Caco-2 (cell line): ENCODE results near the gene STEAP1B. TPM values are rescaled to one million over a fixed set of nuclear protein-coding genes. Genes with fewer than 3 reads are reported as not detected.
"Not testable (repeated sequence)": the region's sequence is repeated elsewhere in the genome, so short reads cannot be mapped to it uniquely, and the experiment has no call there.

Experiments
- BruUV-seq: library from RNA; stranded (reverse); fragments of 400-500 nt; replicated peaks from 2 replicates; lab custom pipeline; 2021; lab: Mats Ljungman, UMichigan
- CTCF ChIA-PET: fragments of 300-600 bp; sonication (Branson Sonifier 250); formaldehyde crosslinking; loops from one replicate; lab custom pipeline; 2022; ENCODE audit warnings: antibody characterized with exemption; lab: Charles Lee
- POLR2A ChIA-PET: fragments of 300-600 bp; sonication (Branson Sonifier 250); formaldehyde crosslinking; loops from one replicate; lab custom pipeline; 2022; ENCODE audit warnings: antibody characterized with exemption; lab: Charles Lee
- DNase-seq, 2 experiments: peaks; one replicate each; pipeline versions ENCODE4 v3.0.0 to v3.0.0-alpha.2; 2020 to 2022
- H3K27me3 ChIP-seq: replicated peaks from 2 replicates; pipeline ENCODE4 v1.6.0; 2011; ENCODE audit warnings: low read length; ENCODE audit not compliant: control insufficient read depth, insufficient read depth
- H3K36me3 ChIP-seq: 2 replicates; pipeline ENCODE4 v1.5.1; 2011; ENCODE audit warnings: low read length; ENCODE audit not compliant: control insufficient read depth, insufficient read depth
- H3K4me1 ChIP-seq: fragments of 250-450 bp; sonication (Bioruptor Pico); 2 replicates; pipeline ENCODE4 v1.5.1; 2020; ENCODE audit warnings: mild to moderate bottlenecking
- H3K4me3 ChIP-seq: 2 replicates; pipeline ENCODE4 v1.5.1; 2011; ENCODE audit warnings: low read depth, mild to moderate bottlenecking, control low read depth, low read length
- H3K9me3 ChIP-seq: fragments of 250-450 bp; sonication (Bioruptor Pico); 2 replicates; pipeline ENCODE4 v1.5.1; 2020; ENCODE audit warnings: mild to moderate bottlenecking, moderate library complexity
- H3K27ac Mint-ChIP-seq: one replicate; pipeline ENCODE4 v1.8.0; 2022; ENCODE audit warnings: mixed read lengths; ENCODE audit not compliant: unreplicated experiment
- H3K27me3 Mint-ChIP-seq: one replicate; pipeline ENCODE4 v1.8.0; 2022; ENCODE audit warnings: mixed read lengths; ENCODE audit not compliant: insufficient read depth, unreplicated experiment
- H3K36me3 Mint-ChIP-seq: one replicate; pipeline ENCODE4 v1.8.0; 2022; ENCODE audit warnings: mild to moderate bottlenecking, mixed read lengths; ENCODE audit not compliant: insufficient read depth, unreplicated experiment
- H3K4me1 Mint-ChIP-seq: one replicate; pipeline ENCODE4 v1.8.0; 2022; ENCODE audit warnings: low read depth, mixed read lengths; ENCODE audit not compliant: unreplicated experiment
- H3K4me3 Mint-ChIP-seq: one replicate; pipeline ENCODE4 v1.8.0; 2022; ENCODE audit warnings: mild to moderate bottlenecking, moderate library complexity, mixed read lengths; ENCODE audit not compliant: unreplicated experiment
- H3K9me3 Mint-ChIP-seq: one replicate; pipeline ENCODE4 v1.8.0; 2022; ENCODE audit warnings: mixed read lengths; ENCODE audit not compliant: unreplicated experiment
- CTCF ChIP-seq, 2 experiments: fragments of 200-600 bp in 1 of 2; IDR thresholded peaks; 1 replicate in 1 of 2; 2 replicates in 1 of 2; pipeline versions ENCODE4 v1.5.1 to v1.8.0; 2011 to 2022; ENCODE audit warnings: antibody characterized with exemption in 1 of 2, control low read depth in 1 of 2, inconsistent platforms in 1 of 2, low read depth in 1 of 2, low read length in 1 of 2, mild to moderate bottlenecking in 1 of 2, moderate library complexity in 1 of 2; ENCODE audit not compliant: insufficient read depth in 1 of 2, severe bottlenecking in 1 of 2, unreplicated experiment in 1 of 2
- intact Hi-C: fragments of 100-400 bp; cut with micrococcal nuclease; formaldehyde crosslinking; loops from one replicate; pipeline ENCODE4 v1.10.0; 2022; ENCODE audit not compliant: unreplicated experiment
- total RNA-seq: library from RNA; stranded (reverse); gene quantifications from 2 replicates; pipeline ENCODE4 v1.2.3, GENCODE V29; 2022

STEAP1B gene
- total RNA-seq, 1 experiment from 2014 or later, result 1.7 TPM

DNA sequence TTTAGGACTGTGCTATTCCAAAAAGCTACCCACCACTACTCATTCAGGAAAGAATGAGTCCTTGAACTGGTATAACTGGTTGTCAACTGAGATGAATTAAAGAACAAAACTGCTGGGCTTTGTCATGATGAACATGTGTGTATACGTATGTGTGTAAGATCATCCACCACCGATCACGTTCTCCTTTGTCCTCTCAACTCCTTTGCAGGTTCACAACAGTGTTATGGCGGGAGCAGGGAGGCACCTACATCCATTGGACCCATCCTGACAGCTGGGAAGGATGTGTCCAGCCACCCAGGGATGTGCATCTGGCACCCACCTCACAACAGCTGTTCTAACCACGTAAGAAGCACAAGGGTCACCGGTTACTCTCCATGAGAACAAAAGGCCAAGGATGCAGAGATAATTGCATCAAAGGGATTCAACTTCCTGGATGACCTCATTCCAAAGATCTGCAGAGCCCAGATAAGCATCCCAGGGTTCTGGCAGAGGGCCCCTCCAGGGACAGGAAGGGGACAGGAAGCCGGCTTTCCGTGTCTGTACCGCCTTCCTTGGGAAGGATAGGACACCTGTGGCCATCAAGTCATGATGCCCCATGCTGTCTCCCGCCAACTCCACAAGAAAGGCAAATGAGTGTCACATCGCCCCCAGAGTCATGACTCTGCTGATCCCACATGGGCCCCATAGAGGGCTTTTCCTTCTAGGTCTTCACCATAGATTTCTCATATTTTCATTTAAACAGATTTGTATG, 66.1 kb downstream of the STEAP1B start:
- POLR2A ChIA-PET, result no interaction called here

DNA sequence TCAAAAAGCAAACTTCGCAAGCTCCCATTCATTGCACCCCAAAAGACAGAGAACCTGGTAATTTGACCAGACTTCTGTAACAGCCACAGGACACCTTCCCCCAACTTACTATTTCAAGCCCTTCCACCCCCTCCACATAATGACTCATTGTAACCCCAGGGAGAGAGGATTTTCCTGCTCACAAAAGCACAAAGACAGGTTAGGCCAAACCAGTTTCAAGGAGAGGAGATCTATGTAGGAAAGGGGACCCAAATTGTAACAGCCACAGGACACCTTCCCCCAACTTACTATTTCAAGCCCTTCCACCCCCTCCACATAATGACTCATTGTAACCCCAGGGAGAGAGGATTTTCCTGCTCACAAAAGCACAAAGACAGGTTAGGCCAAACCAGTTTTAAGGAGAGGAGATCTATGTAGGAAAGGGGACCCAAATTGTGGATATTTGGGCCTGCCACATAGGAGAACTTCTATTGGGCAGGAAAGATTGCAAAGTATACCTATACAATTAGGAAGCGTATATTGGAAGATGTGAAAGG, 66.8 kb downstream of the STEAP1B start:
- H3K27me3 ChIP-seq, POLR2A ChIA-PET, H3K36me3 ChIP-seq, BruUV-seq, H3K4me3 ChIP-seq, H3K27ac Mint-ChIP-seq, H3K9me3 Mint-ChIP-seq, DNase-seq, CTCF ChIA-PET, H3K27me3 Mint-ChIP-seq, H3K36me3 Mint-ChIP-seq, H3K9me3 ChIP-seq, H3K4me3 Mint-ChIP-seq: not testable (repeated sequence)
- intact Hi-C loops, result loop anchor here (5.0 kb wide), 1 partner anchor 76 kb away; the partner anchor contains the start of gene RAPGEF5
- H3K4me1 Mint-ChIP-seq, result peaks cover 20% of the 10 kb centered on the region
- H3K4me1 ChIP-seq, result peaks cover 18% of the 10 kb centered on the region

More for the DNA sequence above, 66.1 kb downstream of the STEAP1B start:
- DNase-seq, result peak; percentile 19 to 48
- Histone ChIP-seq H3K27me3 (no peaks in the 10 kb centered on the region), H3K4me3 (no peak overlapping the region), H3K36me3 (no peaks in the 10 kb centered on the region), H3K4me1 (peaks cover 18% of the 10 kb centered on the region), H3K9me3 (no peaks in the 10 kb centered on the region)
- intact Hi-C loops, result loop anchor here (5.0 kb wide), 1 partner anchor 77 kb away; the partner anchor contains the start of gene RAPGEF5
- no peaks in the 10 kb centered on the region for H3K9me3 Mint-ChIP-seq
- H3K4me1 Mint-ChIP-seq, result peaks cover 20% of the 10 kb centered on the region
- H3K27me3 Mint-ChIP-seq, result peaks cover 5% of the 10 kb centered on the region
- no TSS peak for BruUV-seq
- no peaks in the 10 kb centered on the region for H3K36me3 Mint-ChIP-seq
- TF ChIP-seq CTCF (IDR thresholded peaks at IDR 0.05; ENCODE audit: insufficient read depth in 1 of 2, low read depth in 1 of 2, low read length in 1 of 2, severe bottlenecking in 1 of 2, unreplicated experiment in 1 of 2), result no peak
- no peak overlapping the region for H3K27ac Mint-ChIP-seq
- CTCF ChIA-PET, result no interaction called here
- no peak overlapping the region for H3K4me3 Mint-ChIP-seq

DNA sequence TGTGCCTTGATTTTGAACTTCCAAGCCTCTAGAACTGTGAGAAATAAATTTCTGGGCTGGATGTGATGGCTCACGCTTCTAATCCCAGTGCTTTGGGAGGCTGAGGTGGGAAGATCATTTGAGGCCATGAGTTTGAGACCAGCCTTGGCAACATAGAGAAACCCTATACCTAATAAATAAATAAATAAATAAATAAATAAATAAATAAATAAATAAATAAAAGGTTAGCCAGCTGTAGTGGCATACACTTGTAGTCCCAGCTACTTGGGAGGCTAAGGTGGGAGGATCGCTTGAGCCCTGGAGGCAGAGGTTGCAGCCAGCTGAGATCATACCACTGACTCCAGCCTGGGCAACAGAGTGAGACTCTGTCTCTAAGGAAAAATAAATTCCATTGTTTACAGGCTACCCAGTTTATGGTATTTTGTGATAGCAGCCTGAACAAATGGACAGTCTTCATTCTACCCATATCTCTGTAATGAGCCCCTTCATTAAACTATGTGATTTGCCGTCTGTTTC, 67.7 kb downstream of the STEAP1B start:
- no peak overlapping the region for H3K4me3 Mint-ChIP-seq
- peaks cover 18% of the 10 kb centered on the region for H3K4me1 ChIP-seq
- no peaks in the 10 kb centered on the region for H3K36me3 ChIP-seq
- intact Hi-C loops, result loop anchor here (5.0 kb wide), 1 partner anchor 75 kb away; the partner anchor contains the start of gene RAPGEF5
- no peaks in the 10 kb centered on the region for H3K36me3 Mint-ChIP-seq
- H3K27me3 Mint-ChIP-seq, result no peaks in the 10 kb centered on the region
- DNase-seq, result no peak
- H3K4me3 ChIP-seq, result no peak overlapping the region
- no TSS peak for BruUV-seq
- H3K27ac Mint-ChIP-seq, result no peak overlapping the region
- H3K27me3 ChIP-seq, result no peaks in the 10 kb centered on the region
- H3K4me1 Mint-ChIP-seq, result peaks cover 23% of the 10 kb centered on the region
- ChIA-PET CTCF (no interaction called here), POLR2A (no interaction called here)
- H3K9me3 Mint-ChIP-seq, result no peaks in the 10 kb centered on the region
- no peaks in the 10 kb centered on the region for H3K9me3 ChIP-seq
- no peak for TF ChIP-seq CTCF (IDR thresholded peaks at IDR 0.05; ENCODE audit: insufficient read depth in 1 of 2, low read depth in 1 of 2, low read length in 1 of 2, severe bottlenecking in 1 of 2, unreplicated experiment in 1 of 2)
